HepG2 (cell line): ENCODE measurements around the gene NCAPD2. TPM values are rescaled to one million over a fixed set of nuclear protein-coding genes. Genes with fewer than 3 reads are reported as not detected.

Experiments used
- ATF4 ChIP-seq, 2 experiments: fragments of 450-650 bp in 1 of 2; sonication (generic) in 1 of 2; formaldehyde crosslinking; IDR thresholded peaks; 2 replicates each; pipeline versions ENCODE4 v1.5.0 to v1.8.0; 2020 to 2022; ENCODE audit warnings: mild to moderate bottlenecking in 1 of 2, missing genetic modification reagents in 1 of 2
- CBFB ChIP-seq: sonication (generic); formaldehyde crosslinking; IDR thresholded peaks from 2 replicates; pipeline ENCODE4 v1.4.0; 2020; ENCODE audit warnings: missing genetic modification reagents
- ELF1 ChIP-seq: sonication (generic); formaldehyde crosslinking; IDR thresholded peaks from 2 replicates; pipeline ENCODE4 v1.4.0; 2020; ENCODE audit warnings: missing genetic modification reagents
- LCORL ChIP-seq, 2 experiments: fragments of 450-650 bp in 1 of 2; sonication (generic) in 1 of 2; formaldehyde crosslinking in 1 of 2; IDR thresholded peaks; 2 replicates each; pipeline versions ENCODE4 v1.5.0 to v1.6.1; 2017 to 2020; ENCODE audit warnings: antibody characterized with exemption in 1 of 2, missing genetic modification reagents in 1 of 2
- ZNF160 ChIP-seq: sonication (generic); formaldehyde crosslinking; IDR thresholded peaks from 2 replicates; pipeline ENCODE4 v1.8.0; 2022; ENCODE audit warnings: mild to moderate bottlenecking, inconsistent platforms, missing genetic modification reagents
- ZNF280D ChIP-seq: sonication (generic); formaldehyde crosslinking; IDR thresholded peaks from 2 replicates; pipeline ENCODE4 v1.5.1; 2020; ENCODE audit warnings: mild to moderate bottlenecking, missing genetic modification reagents
- ZNF446 ChIP-seq: sonication (generic); formaldehyde crosslinking; IDR thresholded peaks from 2 replicates; pipeline ENCODE4 v1.5.0; 2020; ENCODE audit warnings: mild to moderate bottlenecking, missing genetic modification reagents
- ZNF7 ChIP-seq: IDR thresholded peaks from 2 replicates; pipeline ENCODE4 v1.6.1; 2016; ENCODE audit warnings: missing biosample characterization, missing genetic modification reagents
- ZNF775 ChIP-seq: sonication (generic); formaldehyde crosslinking; IDR thresholded peaks from 2 replicates; pipeline ENCODE4 v1.4.0; 2020; ENCODE audit warnings: missing genetic modification reagents, mild to moderate bottlenecking, moderate library complexity, borderline replicate concordance
- polyA plus RNA-seq, 8 experiments: library from polyadenylated mRNA; depleted of rRNA in 3 of 8; stranded (reverse) in 7 of 8; unstranded in 1 of 8; fragments of >200 nt; fragmentation: Illumina TruSeq in 4 of 8; extraction: Trizol in 4 of 8; gene quantifications; 2 replicates each; pipeline versions ENCODE4 v1.2.1 to v1.2.3, GENCODE V29; 2011 to 2016; ENCODE audit warnings: low read depth in 4 of 8, missing spikeins in 1 of 8, mixed read lengths in 1 of 8; ENCODE audit not compliant: insufficient read depth in 1 of 8
- total RNA-seq, 5 experiments: library from RNA; depleted of rRNA; stranded (reverse); fragments of >200 nt; fragmentation: Illumina TruSeq; extraction: Trizol; gene quantifications; 2 replicates each; pipeline ENCODE4 v1.2.3, GENCODE V29; 2016; ENCODE audit warnings: low read depth in 1 of 5
- TF ChIP-seq, protein P1 (sequence below): sonication (generic); formaldehyde crosslinking; IDR thresholded peaks from 2 replicates; pipeline ENCODE4 v1.5.1; 2020; ENCODE audit warnings: mild to moderate bottlenecking, missing genetic modification reagents, moderate library complexity
- TF ChIP-seq, protein P2 (sequence below): sonication (generic); formaldehyde crosslinking; IDR thresholded peaks from 2 replicates; pipeline ENCODE4 v1.4.0; 2020; ENCODE audit warnings: missing genetic modification reagents; ENCODE audit errors: not compliant biosample characterization
- TF ChIP-seq, protein P3 (sequence below): sonication (generic); formaldehyde crosslinking; IDR thresholded peaks from 2 replicates; pipeline ENCODE4 v1.4.0; 2020; ENCODE audit warnings: missing genetic modification reagents
- TF ChIP-seq, protein P4 (sequence below): fragments of 450-650 bp; IDR thresholded peaks from 2 replicates; pipeline ENCODE4 v1.6.1; 2017; ENCODE audit warnings: mild to moderate bottlenecking

Gene NCAPD2
- total and polyA plus RNA-seq, 2 of the 13 experiments (the other 11 are each of a cell fraction or from before 2014, with no cell fraction given) = 51.1 to 65.6 TPM

GRCh38 chr12:6451348-6452244 is 42.3 kb upstream of the NCAPD2 start, which contains the start of gene TAPBPL (continued):
- TF ChIP-seq, protein P1, sequence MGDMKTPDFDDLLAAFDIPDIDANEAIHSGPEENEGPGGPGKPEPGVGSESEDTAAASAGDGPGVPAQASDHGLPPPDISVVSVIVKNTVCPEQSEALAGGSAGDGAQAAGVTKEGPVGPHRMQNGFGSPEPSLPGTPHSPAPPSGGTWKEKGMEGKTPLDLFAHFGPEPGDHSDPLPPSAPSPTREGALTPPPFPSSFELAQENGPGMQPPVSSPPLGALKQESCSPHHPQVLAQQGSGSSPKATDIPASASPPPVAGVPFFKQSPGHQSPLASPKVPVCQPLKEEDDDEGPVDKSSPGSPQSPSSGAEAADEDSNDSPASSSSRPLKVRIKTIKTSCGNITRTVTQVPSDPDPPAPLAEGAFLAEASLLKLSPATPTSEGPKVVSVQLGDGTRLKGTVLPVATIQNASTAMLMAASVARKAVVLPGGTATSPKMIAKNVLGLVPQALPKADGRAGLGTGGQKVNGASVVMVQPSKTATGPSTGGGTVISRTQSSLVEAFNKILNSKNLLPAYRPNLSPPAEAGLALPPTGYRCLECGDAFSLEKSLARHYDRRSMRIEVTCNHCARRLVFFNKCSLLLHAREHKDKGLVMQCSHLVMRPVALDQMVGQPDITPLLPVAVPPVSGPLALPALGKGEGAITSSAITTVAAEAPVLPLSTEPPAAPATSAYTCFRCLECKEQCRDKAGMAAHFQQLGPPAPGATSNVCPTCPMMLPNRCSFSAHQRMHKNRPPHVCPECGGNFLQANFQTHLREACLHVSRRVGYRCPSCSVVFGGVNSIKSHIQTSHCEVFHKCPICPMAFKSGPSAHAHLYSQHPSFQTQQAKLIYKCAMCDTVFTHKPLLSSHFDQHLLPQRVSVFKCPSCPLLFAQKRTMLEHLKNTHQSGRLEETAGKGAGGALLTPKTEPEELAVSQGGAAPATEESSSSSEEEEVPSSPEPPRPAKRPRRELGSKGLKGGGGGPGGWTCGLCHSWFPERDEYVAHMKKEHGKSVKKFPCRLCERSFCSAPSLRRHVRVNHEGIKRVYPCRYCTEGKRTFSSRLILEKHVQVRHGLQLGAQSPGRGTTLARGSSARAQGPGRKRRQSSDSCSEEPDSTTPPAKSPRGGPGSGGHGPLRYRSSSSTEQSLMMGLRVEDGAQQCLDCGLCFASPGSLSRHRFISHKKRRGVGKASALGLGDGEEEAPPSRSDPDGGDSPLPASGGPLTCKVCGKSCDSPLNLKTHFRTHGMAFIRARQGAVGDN (CRISPR knock-in tag) = peak; percentile 97
- TF ChIP-seq LCORL (IDR thresholded peaks at IDR 0.05) (no peak), LCORL (CRISPR knock-in tag; IDR thresholded peaks at IDR 0.05) (peak; percentile 70; the same call in 1 of the 2 replicates), CBFB (CRISPR knock-in tag) (no peak), ZNF160 (CRISPR knock-in tag) (no peak), ZNF446 (CRISPR knock-in tag) (no peak), ZNF7 (CRISPR knock-in tag) (no peak), ZNF775 (CRISPR knock-in tag) (peak; percentile 64; the same call in 1 of the 2 replicates), ELF1 (peak; percentile 71; the same call in 1 of the 2 replicates), ATF4 (CRISPR knock-in tag; IDR thresholded peaks at IDR 0.05) (0 out of 4 replicates have a peak, but pooled peaks of 1 of the 2 experiments have one; percentile 44), ZNF280D (CRISPR knock-in tag) (peak; percentile 66)
- TF ChIP-seq, protein P2, sequence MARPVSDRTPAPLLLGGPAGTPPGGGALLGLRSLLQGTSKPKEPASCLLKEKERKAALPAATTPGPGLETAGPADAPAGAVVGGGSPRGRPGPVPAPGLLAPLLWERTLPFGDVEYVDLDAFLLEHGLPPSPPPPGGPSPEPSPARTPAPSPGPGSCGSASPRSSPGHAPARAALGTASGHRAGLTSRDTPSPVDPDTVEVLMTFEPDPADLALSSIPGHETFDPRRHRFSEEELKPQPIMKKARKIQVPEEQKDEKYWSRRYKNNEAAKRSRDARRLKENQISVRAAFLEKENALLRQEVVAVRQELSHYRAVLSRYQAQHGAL (CRISPR knock-in tag) = peak; percentile 56
- TF ChIP-seq, protein P3, sequence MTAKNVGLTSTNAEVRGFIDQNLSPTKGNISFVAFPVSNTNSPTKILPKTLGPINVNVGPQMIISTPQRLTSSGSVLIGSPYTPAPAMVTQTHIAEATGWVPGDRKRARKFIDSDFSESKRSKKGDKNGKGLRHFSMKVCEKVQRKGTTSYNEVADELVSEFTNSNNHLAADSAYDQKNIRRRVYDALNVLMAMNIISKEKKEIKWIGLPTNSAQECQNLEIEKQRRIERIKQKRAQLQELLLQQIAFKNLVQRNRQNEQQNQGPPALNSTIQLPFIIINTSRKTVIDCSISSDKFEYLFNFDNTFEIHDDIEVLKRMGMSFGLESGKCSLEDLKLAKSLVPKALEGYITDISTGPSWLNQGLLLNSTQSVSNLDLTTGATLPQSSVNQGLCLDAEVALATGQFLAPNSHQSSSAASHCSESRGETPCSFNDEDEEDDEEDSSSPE (CRISPR knock-in tag) = peak; percentile 66
- TF ChIP-seq, protein P4, sequence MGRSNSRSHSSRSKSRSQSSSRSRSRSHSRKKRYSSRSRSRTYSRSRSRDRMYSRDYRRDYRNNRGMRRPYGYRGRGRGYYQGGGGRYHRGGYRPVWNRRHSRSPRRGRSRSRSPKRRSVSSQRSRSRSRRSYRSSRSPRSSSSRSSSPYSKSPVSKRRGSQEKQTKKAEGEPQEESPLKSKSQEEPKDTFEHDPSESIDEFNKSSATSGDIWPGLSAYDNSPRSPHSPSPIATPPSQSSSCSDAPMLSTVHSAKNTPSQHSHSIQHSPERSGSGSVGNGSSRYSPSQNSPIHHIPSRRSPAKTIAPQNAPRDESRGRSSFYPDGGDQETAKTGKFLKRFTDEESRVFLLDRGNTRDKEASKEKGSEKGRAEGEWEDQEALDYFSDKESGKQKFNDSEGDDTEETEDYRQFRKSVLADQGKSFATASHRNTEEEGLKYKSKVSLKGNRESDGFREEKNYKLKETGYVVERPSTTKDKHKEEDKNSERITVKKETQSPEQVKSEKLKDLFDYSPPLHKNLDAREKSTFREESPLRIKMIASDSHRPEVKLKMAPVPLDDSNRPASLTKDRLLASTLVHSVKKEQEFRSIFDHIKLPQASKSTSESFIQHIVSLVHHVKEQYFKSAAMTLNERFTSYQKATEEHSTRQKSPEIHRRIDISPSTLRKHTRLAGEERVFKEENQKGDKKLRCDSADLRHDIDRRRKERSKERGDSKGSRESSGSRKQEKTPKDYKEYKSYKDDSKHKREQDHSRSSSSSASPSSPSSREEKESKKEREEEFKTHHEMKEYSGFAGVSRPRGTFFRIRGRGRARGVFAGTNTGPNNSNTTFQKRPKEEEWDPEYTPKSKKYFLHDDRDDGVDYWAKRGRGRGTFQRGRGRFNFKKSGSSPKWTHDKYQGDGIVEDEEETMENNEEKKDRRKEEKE = no peak
